ENCODE measurements around the gene CDC42BPB. TPM values are rescaled to one million over a fixed set of nuclear protein-coding genes. Genes with fewer than 3 reads are reported as not detected.

Gene CDC42BPB
- total RNA-seq, 4 donors from 2014 or later, result 30.0 to 64.3 (median 32.6) TPM

DNA sequence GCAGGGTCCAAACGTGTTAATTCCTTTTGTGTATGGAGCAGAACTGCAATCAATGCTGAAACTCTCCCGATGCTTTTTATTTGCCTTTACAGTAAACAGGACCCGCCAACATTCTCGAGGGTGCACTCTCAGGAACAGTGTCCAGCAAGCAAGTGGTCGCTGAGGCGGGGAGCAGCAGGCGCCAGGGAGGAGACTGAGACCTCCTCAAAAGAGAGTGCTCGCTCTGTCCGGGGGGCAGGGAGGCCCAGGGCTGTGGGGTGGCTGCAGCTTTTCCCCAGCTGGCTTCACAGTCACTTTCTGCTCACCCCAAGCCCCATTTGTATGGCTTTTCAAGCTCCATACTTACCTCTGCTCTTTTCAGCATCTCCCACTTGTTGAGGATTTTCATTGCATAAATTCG, 49.2 kb downstream of the CDC42BPB start:
- H3K27ac ChIP-seq, result peak overlapping the region in 1 of 4 donors; percentile 27
- H3K4me3 ChIP-seq, result no peak overlapping the region
- no peaks in the 10 kb centered on the region for H3K27me3 ChIP-seq
- in situ Hi-C loops (cut with MboI; ENCODE audit: low sequenced_read_pairs in 4 of 4) (no loop called here), intact Hi-C loops (cut with DNase I; ENCODE audit: low total_unique reads) (no loop called here)
- peaks cover 12 to 14% of the 10 kb centered on the region in 2 donors for H3K4me1 ChIP-seq
- DNase-seq (no peak), ATAC-seq (no peak)
- H3K9me3 ChIP-seq, result no peaks in the 10 kb centered on the region
- peaks cover 0 to 14% of the 10 kb centered on the region in 2 donors for H3K36me3 ChIP-seq
- no peak for TF ChIP-seq POLR2A (IDR thresholded peaks at IDR 0.05)
- TF ChIP-seq, protein P1, sequence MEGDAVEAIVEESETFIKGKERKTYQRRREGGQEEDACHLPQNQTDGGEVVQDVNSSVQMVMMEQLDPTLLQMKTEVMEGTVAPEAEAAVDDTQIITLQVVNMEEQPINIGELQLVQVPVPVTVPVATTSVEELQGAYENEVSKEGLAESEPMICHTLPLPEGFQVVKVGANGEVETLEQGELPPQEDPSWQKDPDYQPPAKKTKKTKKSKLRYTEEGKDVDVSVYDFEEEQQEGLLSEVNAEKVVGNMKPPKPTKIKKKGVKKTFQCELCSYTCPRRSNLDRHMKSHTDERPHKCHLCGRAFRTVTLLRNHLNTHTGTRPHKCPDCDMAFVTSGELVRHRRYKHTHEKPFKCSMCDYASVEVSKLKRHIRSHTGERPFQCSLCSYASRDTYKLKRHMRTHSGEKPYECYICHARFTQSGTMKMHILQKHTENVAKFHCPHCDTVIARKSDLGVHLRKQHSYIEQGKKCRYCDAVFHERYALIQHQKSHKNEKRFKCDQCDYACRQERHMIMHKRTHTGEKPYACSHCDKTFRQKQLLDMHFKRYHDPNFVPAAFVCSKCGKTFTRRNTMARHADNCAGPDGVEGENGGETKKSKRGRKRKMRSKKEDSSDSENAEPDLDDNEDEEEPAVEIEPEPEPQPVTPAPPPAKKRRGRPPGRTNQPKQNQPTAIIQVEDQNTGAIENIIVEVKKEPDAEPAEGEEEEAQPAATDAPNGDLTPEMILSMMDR (IDR thresholded peaks at IDR 0.05 in 4 of 5, conservative IDR thresholded peaks at IDR 0.05 in 1 of 5), result no peak

DNA sequence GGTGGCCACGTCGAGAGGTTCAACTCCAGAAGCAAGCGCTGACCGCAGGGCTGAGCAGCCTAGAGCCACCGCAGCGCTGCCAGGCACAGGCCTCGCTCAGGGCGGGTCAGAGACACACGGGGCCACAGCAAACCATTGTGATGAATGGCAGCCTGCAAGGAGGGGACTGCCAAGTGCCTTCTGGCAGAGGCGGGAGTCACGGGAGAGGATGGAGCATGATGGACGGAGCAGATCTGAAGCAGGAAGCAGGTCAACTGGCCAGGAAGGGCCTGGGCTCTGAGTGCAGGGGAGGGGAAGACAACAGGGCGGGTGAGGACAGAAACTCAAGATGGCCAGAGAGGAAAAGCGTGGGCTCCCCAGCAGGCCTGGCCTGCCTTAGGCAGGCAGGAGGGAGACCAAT, 49.8 kb downstream of the CDC42BPB start:
- H3K4me1 ChIP-seq, result peaks cover 12 to 14% of the 10 kb centered on the region in 2 donors
- intact Hi-C loops (cut with DNase I; ENCODE audit: low total_unique reads) (no loop called here), in situ Hi-C loops (cut with MboI; ENCODE audit: low sequenced_read_pairs in 4 of 4) (no loop called here)
- no peaks in the 10 kb centered on the region for H3K9me3 ChIP-seq
- peak in 1 of 2 donors; percentile 42 for ATAC-seq
- TF ChIP-seq, protein P1 (IDR thresholded peaks at IDR 0.05 in 4 of 5, conservative IDR thresholded peaks at IDR 0.05 in 1 of 5), result no peak
- TF ChIP-seq POLR2A (IDR thresholded peaks at IDR 0.05), result no peak
- no peak overlapping the region for H3K4me3 ChIP-seq
- peak overlapping the region in 1 of 4 donors; percentile 27 for H3K27ac ChIP-seq
- H3K36me3 ChIP-seq, result peaks cover 0 to 20% of the 10 kb centered on the region in 2 donors
- H3K27me3 ChIP-seq, result no peaks in the 10 kb centered on the region
- DNase-seq, result no peak

DNA sequence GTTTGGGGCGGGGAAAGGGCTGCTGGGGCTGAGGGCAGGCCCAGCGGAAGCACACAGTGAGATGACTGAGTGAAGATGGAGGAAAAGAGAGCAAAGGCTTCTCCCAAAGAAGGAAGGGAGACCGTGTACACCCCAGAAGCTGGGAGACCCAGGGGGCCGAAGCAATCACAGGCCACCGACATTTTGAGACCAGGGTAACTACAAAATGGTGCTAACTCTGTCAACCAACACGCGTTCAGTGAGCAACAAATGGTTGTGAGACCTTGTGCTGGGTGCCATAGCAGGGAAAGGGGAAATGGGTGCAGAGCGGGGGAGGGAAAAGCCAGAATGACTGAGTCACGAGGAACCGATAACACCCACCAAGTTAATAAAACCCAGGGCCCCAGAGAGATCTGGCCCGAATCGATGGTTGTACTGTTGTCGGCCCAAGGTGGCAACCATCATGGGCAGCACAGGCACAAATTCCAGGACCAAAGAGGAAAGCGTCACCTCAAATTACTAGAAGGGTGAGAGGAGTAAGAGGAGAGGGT, 50.3 kb downstream of the CDC42BPB start:
- TF ChIP-seq, protein P1 (IDR thresholded peaks at IDR 0.05 in 4 of 5, conservative IDR thresholded peaks at IDR 0.05 in 1 of 5), result no peak
- TF ChIP-seq POLR2A (IDR thresholded peaks at IDR 0.05), result no peak
- no peak overlapping the region for H3K4me3 ChIP-seq
- H3K27me3 ChIP-seq, result no peaks in the 10 kb centered on the region
- in situ Hi-C loops (cut with MboI; ENCODE audit: low sequenced_read_pairs in 4 of 4), result no loop called here
- peaks cover 12 to 14% of the 10 kb centered on the region in 2 donors for H3K4me1 ChIP-seq
- H3K36me3 ChIP-seq, result peaks cover 0 to 25% of the 10 kb centered on the region in 2 donors
- ATAC-seq (no peak), DNase-seq (no peak)
- no peak overlapping the region for H3K27ac ChIP-seq
- intact Hi-C loops (cut with DNase I; ENCODE audit: low total_unique reads), result no loop called here
- H3K9me3 ChIP-seq, result no peaks in the 10 kb centered on the region

DNA sequence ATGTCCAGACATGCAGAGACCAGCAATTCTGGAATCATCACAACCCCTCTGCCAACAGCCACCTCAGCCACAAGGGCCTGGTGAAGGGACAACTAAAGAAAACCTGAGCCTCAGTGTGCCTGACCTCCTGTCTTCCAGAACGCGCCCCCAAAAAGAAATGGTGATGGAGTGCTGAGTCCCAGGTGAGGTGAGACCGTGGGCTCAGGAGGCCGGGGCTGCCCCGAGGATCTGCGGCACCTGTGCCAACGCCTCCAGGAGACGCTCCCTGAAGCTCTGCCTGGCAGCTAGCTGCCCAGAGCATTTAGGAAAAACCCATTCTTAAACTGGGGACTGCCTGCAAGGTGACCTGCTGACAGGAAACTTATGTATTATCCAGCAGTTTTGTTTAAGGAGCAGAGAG, 51.2 kb downstream of the CDC42BPB start:
- in situ Hi-C loops (cut with MboI; ENCODE audit: low sequenced_read_pairs in 4 of 4) (no loop called here), intact Hi-C loops (cut with DNase I; ENCODE audit: low total_unique reads) (no loop called here)
- no peak overlapping the region for H3K27ac ChIP-seq
- DNase-seq, result no peak
- no peaks in the 10 kb centered on the region for H3K27me3 ChIP-seq
- ATAC-seq, result no peak
- no peak overlapping the region for H3K4me3 ChIP-seq
- H3K36me3 ChIP-seq, result peaks cover 0 to 32% of the 10 kb centered on the region in 2 donors
- no peaks in the 10 kb centered on the region for H3K9me3 ChIP-seq
- TF ChIP-seq, protein P1 (IDR thresholded peaks at IDR 0.05 in 4 of 5, conservative IDR thresholded peaks at IDR 0.05 in 1 of 5), result no peak
- no peak for TF ChIP-seq POLR2A (IDR thresholded peaks at IDR 0.05)
- H3K4me1 ChIP-seq, result peaks cover 12 to 14% of the 10 kb centered on the region in 2 donors

DNA sequence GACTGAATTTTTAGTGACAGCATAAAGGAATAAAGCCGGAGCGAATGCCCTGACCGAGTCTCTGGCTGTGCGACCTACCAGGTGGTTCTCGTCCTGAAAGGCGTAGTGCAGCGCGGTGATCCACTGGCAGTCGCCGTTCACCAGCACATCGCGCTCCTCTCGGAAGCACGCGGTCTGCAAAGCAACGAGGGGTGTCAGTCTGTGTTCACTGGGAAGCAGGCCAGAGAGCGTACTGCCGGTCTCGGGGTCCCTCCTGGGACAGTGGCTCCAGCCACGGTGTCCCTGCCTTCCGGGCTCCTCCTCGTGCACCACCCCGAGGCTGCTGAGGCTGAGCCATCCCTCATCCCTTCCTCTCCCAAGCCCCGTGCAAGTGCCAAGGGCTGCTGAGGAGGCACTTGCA, 53.5 kb downstream of the CDC42BPB start:
- no peak for ATAC-seq
- Histone ChIP-seq H3K27me3 (no peaks in the 10 kb centered on the region), H3K4me1 (peaks cover 7% of the 10 kb centered on the region in 2 donors), H3K27ac (no peak overlapping the region), H3K9me3 (no peaks in the 10 kb centered on the region), H3K36me3 (peaks cover 0 to 50% of the 10 kb centered on the region in 2 donors), H3K4me3 (no peak overlapping the region)
- intact Hi-C loops (cut with DNase I; ENCODE audit: low total_unique reads), result no loop called here
- TF ChIP-seq POLR2A (IDR thresholded peaks at IDR 0.05), result no peak
- TF ChIP-seq, protein P1 (IDR thresholded peaks at IDR 0.05 in 4 of 5, conservative IDR thresholded peaks at IDR 0.05 in 1 of 5), result no peak
- DNase-seq, result no peak
- in situ Hi-C loops (cut with MboI; ENCODE audit: low sequenced_read_pairs in 4 of 4), result no loop called here

All from gastrocnemius medialis (tissue), 4 donors.